Pancreas (tissue), 10 donors: ENCODE results near the gene NPB. TPM values are rescaled to one million over a fixed set of nuclear protein-coding genes. Genes with fewer than 3 reads are reported as not detected.
A peak's percentile ranks its signal among the peaks of the same experiment; 100 is the strongest.

ENCODE experiments used
- ATAC-seq, 4 donors: fragments of 200-7000 bp; cut with Tn5 transposase; one replicate each; pipeline versions ENCODE4 v1.8.0 to v1.9.1; 2020; ENCODE audit warnings: mild to moderate bottlenecking in 4 of 4, moderate library complexity in 4 of 4
- DNase-seq, 6 donors: peaks; one replicate each; pipeline ENCODE4 v3.0.0-alpha.2; 2020
- FAIRE-seq: peaks from 2 replicates; lab custom pipeline; 2012; peaks lifted over from hg19 to GRCh38; lab: Jason Lieb, UNC
- H3K27ac ChIP-seq, 4 donors: fragments of 200-600 bp; sonication (generic); 1 replicate in 3 of 4; 2 replicates in 1 of 4; pipeline versions ENCODE4 v1.5.0 to v1.8.0; 2020
- H3K27me3 ChIP-seq, 4 donors: fragments of 200-600 bp; one replicate each; pipeline ENCODE4 v1.8.0; 2021
- H3K36me3 ChIP-seq, 3 donors: fragments of 200-600 bp; sonication (generic) in 1 of 3; one replicate each; pipeline versions ENCODE4 v1.5.0 to v1.8.0; 2020 to 2021
- H3K4me1 ChIP-seq, 3 donors: fragments of 200-600 bp; one replicate each; pipeline ENCODE4 v1.8.0; 2021
- H3K4me3 ChIP-seq, 4 donors: fragments of 200-600 bp; sonication (generic) in 2 of 4; one replicate each; pipeline versions ENCODE4 v1.5.0 to v1.8.0; 2020 to 2021
- H3K9me3 ChIP-seq, 4 donors: fragments of 200-600 bp; one replicate each; pipeline ENCODE4 v1.8.0; 2021
- CTCF ChIP-seq, 4 donors: fragments of 200-600 bp; sonication (generic) in 3 of 4; IDR thresholded peaks; one replicate each; pipeline versions ENCODE4 v1.5.0 to v1.8.0; 2021; ENCODE audit warnings: antibody characterized with exemption in 4 of 4
- WGBS, 2 donors: extraction: QIAGEN DNeasy Blood & Tissue Kit; methylation state at CpG; one replicate each; pipeline ENCODE4 v1.1.7; 2013; 5-methylcytosine and 5-hydroxymethylcytosine counted together
- intact Hi-C, 3 donors: fragments of 100-400 bp; cut with DNase I; formaldehyde crosslinking; loops; one replicate each; pipeline versions ENCODE4 v1.11.1 to v1.14.2; 2022
- polyA plus RNA-seq, 2 donors: library from polyadenylated mRNA; stranded (reverse); fragments of 200-250 nt; gene quantifications; one replicate each; pipeline ENCODE4 v1.2.3, GENCODE V29; 2013
- total RNA-seq, 6 donors: library from RNA; stranded (reverse); fragmentation: NEBNext Ultra II Directional in 4 of 6; extraction: Animal tissue kit (Norgen Biotek cat#: 25700) in 4 of 6; gene quantifications; one replicate each; pipeline versions ENCODE4 v1.2.1 to v1.2.4, GENCODE V29; 2021 to 2023
- donor health status: healthy with polysubstance abuse.
- donor health status: DM: no; HTN: no; CAD: no; lungs with moderate emphysema.
- donor health status: DM: no; HTN: no; CAD: no.
- donor health status: control.
- donor health status: control.
- donor health status: Bipolar disorder and iron deficiency.
- donor health status: DM: yes; HTN: yes; CAD: no.
- donor health status: DM: no; HTN: no; CAD: no.
- donor health status: DM: no; HTN: no; CAD: no.
- donor health status: DM: yes; HTN: yes; CAD: no.

The NPB gene
- total and polyA plus RNA-seq, 8 donors: 0.19 to 0.62 (median 0.37) TPM; not detected in 2

GRCh38 chr17:81878294-81878693 lies 23.7 kb upstream of the NPB start:
- Histone ChIP-seq H3K27ac (no peak overlapping the region), H3K4me1 (no peaks in the 10 kb centered on the region), H3K9me3 (no peaks in the 10 kb centered on the region), H3K36me3 (no peaks in the 10 kb centered on the region), H3K4me3 (no peak overlapping the region), H3K27me3 (no peaks in the 10 kb centered on the region)
- intact Hi-C loops: no loop called here
- no peak for DNase-seq
- TF ChIP-seq CTCF (IDR thresholded peaks at IDR 0.05): no peak
- 89 to 92% methylated on average over 3 of the region's 3 CpGs for WGBS, 2 donors
- no peak for ATAC-seq
- no peak for FAIRE-seq

GRCh38 chr17:81879121-81879520 lies 22.9 kb upstream of the NPB start:
- 91% methylated on average over 5 of the region's 5 CpGs for WGBS, 2 donors
- no peak for TF ChIP-seq CTCF (IDR thresholded peaks at IDR 0.05)
- H3K27me3 ChIP-seq: no peaks in the 10 kb centered on the region
- FAIRE-seq: no peak
- H3K9me3 ChIP-seq: no peaks in the 10 kb centered on the region
- ATAC-seq: no peak
- H3K4me3 ChIP-seq: no peak overlapping the region
- H3K4me1 ChIP-seq: no peaks in the 10 kb centered on the region
- intact Hi-C loops: no loop called here
- no peak overlapping the region for H3K27ac ChIP-seq
- H3K36me3 ChIP-seq: no peaks in the 10 kb centered on the region
- no peak for DNase-seq

- FAIRE-seq: no peak
- no peaks in the 10 kb centered on the region for H3K27me3 ChIP-seq
- peaks cover 0 to 17% (median 12%) of the 10 kb centered on the region in 3 donors for H3K36me3 ChIP-seq
- TF ChIP-seq CTCF (IDR thresholded peaks at IDR 0.05): no peak
- H3K4me1 ChIP-seq: no peaks in the 10 kb centered on the region
- H3K9me3 ChIP-seq: no peaks in the 10 kb centered on the region
- ATAC-seq: peak in 2 of 4 donors; percentile 9 to 28
- no peak overlapping the region for H3K4me3 ChIP-seq
- no peak for DNase-seq
- 80 to 83% methylated on average over 11 of the region's 11 CpGs for WGBS, 2 donors
- intact Hi-C loops: no loop called here
- H3K27ac ChIP-seq: no peak overlapping the region
These were observed 17.5 kb upstream of the NPB start for GRCh38 chr17:81884520-81884919.

GRCh38 chr17:81884968-81885367 lies 17.1 kb upstream of the NPB start:
- no peaks in the 10 kb centered on the region for H3K27me3 ChIP-seq
- intact Hi-C loops: no loop called here
- ATAC-seq: no peak
- peaks cover 0 to 17% (median 12%) of the 10 kb centered on the region in 3 donors for H3K36me3 ChIP-seq
- FAIRE-seq: no peak
- DNase-seq: peak in 1 of 6 donors; percentile 62
- H3K9me3 ChIP-seq: no peaks in the 10 kb centered on the region
- no peak overlapping the region for H3K4me3 ChIP-seq
- H3K27ac ChIP-seq: no peak overlapping the region
- 96 to 98% methylated on average over 5 of the region's 5 CpGs for WGBS, 2 donors
- no peak for TF ChIP-seq CTCF (IDR thresholded peaks at IDR 0.05)
- H3K4me1 ChIP-seq: peaks cover 0 to 3% (median 0%) of the 10 kb centered on the region in 3 donors

- peaks cover 0 to 17% (median 12%) of the 10 kb centered on the region in 3 donors for H3K36me3 ChIP-seq
- FAIRE-seq: no peak
- H3K27me3 ChIP-seq: no peaks in the 10 kb centered on the region
- no peak for DNase-seq
- H3K27ac ChIP-seq: no peak overlapping the region
- peaks cover 0 to 8% (median 5%) of the 10 kb centered on the region in 3 donors for H3K4me1 ChIP-seq
- H3K9me3 ChIP-seq: no peaks in the 10 kb centered on the region
- intact Hi-C loops: no loop called here
- H3K4me3 ChIP-seq: no peak overlapping the region
- no peak for ATAC-seq
- TF ChIP-seq CTCF (IDR thresholded peaks at IDR 0.05): no peak
- 85 to 86% methylated on average over 10 of the region's 10 CpGs for WGBS, 2 donors
These were observed 16.6 kb upstream of the NPB start for GRCh38 chr17:81885454-81885853.
